Measurements from ENCODE around the gene FBRSL1.
"Not testable (repeated sequence)": the region's sequence is repeated elsewhere in the genome, so short reads cannot be mapped to it uniquely, and the experiment has no call there.

FBRSL1 gene

DNA sequence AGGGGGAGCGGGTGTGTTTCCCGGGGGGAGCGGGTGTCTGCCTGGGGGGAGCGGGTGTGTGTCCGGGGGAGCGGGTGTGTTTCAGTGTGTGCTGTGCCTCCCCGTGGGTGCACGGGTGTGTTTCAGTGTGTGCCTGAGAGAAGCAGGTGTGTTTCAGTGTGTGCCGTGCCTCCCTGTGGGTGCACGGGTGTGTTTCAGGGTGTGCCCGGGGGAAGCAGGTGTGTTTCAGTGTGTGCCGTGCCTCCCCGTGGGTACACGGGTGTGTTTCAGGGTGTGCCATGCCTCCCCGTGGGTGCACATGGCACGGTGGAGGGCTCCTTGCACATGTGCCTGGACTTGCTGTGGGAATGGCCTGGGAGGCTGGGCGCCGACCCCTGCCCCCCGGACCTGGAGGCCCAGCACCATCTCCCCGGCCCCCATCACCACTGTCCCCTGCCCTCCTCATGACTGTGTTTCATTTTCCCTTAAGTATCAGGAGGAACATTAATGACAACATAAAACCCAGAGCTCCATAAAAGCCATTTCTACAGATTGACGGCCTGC, 38.7 kb downstream of the FBRSL1 start:
- DNase-seq = no peak

DNA sequence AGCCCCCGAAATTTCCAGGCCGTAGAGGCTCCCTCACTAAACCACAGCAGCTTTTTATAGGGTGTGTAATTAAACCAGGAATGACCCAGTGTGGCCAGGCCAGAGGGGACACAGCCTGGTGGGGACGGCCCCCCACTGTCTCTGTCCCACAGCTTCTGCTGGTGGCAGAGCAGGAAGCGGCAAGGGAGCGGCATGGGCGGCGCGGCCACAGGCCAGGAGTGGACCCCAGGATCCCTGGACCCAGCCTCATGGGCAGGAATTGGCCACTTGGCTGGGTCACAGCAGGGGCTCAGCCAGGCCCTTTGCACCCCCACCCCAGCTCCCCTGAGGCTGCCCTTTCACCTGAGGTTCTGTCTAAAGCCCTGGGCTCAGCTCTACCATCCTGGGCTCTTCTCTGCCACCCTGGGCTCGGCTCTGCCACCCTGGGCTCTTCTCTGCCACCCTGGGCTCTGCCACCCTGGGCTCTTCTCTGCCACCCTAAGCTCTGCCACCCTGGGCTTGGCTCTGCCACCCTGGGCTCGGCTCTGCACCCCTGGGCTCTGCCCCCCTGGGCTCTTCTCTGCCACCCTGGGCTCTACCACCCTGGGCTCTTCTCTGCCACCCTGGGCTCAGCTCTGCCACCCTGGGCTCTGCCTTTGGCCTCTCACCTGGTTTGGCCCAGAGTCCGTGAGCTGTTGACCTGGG, 39.3 kb downstream of the FBRSL1 start:
- DNase-seq = no peak

DNA sequence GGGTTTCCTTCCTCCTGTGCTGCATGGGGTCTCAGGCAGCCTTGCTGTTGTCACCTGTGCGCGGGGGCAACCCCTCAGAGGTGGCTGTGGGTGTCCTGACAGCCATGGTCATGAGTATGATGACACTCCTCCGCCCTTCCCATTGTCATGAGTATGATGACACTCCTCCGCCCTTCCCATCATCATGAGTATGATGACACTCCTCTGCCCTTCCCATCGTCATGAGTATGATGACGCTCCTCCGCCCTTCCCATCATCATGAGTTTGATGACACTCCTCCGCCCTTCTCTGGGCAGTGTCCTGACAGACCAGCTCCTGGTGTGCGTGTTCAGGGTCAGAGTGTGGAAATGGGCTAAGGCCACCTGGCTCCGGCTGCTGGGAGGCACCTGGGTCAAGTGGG, 40.0 kb downstream of the FBRSL1 start:
- DNase-seq = peak; percentile 14

GRCh38 chr12:132530447-132530846, 40.5 kb downstream of the FBRSL1 start:
- no peak for DNase-seq

DNA sequence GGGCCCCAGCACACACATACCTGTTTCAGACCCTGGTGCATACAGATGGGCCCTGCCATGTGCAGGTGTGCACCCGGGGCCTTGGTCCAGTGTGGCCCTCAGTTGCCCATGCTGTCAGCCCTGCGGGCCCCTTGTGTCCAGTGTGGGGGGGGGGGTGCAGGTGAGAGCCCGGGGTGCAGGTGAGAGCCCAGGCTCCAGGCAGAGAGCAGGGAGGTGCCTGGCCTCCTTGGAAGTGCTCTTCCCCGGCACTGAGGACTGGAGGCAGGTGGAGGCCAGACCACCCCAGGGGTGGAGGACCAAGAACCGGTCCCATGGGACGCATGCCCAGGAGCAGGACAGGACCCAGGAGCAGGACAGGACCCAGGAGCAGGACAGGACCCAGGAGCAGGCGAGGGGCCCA, 40.9 kb downstream of the FBRSL1 start:
- no peak for DNase-seq

DNA sequence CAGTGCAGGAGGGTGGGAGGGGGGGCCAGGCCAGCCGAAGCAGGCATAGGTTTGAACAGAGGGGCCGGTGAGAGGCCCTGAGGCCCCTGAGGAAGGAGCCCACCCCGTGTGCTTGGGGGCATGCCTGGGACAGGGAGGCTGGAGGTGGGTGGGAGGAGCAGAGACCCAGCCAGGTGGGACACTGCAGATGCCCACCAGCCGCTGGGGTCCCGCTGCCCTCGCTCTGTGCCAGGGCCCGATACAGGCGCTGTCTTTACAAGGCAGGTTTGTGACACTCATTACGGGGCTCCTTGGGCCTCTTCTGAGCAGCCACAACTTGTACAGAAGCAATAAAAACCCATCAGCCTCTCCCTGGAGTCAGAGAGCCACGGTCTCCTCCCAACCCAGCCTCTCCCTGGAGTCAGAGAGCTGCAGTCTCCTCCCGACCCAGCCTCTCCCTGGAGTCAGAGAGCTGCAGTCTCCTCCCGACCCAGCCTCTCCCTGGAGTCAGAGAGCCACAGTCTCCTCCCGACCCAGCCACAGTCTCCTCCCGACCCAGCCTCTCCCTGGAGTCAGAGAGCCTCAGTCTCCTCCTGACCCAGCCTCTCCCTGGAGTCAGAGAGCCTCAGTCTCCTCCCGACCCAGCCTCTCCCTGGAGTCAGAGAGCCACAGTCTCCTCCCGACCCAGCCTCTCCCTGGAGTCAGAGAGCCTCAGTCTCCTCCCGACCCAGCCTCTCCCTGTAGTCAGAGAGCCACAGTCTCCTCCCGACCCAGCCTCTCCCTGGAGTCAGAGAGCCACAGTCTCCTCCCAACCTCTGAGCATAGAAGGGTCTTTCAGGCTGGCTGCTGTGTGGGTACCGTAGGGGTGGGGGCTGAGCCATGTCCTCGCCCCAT, 43.0 kb downstream of the FBRSL1 start:
- not testable (repeated sequence) for DNase-seq

GRCh38 chr12:132533584-132533958, 43.6 kb downstream of the FBRSL1 start:
- DNase-seq = no peak

GRCh38 chr12:132534076-132534475, 44.1 kb downstream of the FBRSL1 start:
- DNase-seq = no peak

DNA sequence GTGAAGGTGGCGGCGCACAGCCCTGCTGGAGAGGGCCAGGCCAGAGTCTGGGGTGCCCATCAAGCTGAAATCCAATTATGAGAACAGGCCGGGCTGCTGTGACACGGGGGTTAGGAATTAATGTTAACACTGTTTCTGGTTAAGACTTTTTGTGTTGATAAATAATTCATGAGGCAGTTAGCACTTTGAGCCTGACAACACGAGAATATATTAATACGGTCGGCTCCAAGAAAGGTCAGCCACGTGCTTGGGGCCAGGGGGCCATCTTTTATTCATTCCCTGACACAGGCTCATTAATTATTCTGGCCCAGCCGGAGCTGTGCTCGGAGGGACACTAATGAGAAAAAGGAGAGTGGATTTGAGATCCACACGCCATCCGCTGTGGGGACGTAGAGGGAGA, 45.1 kb downstream of the FBRSL1 start:
- no peak for DNase-seq

DNA sequence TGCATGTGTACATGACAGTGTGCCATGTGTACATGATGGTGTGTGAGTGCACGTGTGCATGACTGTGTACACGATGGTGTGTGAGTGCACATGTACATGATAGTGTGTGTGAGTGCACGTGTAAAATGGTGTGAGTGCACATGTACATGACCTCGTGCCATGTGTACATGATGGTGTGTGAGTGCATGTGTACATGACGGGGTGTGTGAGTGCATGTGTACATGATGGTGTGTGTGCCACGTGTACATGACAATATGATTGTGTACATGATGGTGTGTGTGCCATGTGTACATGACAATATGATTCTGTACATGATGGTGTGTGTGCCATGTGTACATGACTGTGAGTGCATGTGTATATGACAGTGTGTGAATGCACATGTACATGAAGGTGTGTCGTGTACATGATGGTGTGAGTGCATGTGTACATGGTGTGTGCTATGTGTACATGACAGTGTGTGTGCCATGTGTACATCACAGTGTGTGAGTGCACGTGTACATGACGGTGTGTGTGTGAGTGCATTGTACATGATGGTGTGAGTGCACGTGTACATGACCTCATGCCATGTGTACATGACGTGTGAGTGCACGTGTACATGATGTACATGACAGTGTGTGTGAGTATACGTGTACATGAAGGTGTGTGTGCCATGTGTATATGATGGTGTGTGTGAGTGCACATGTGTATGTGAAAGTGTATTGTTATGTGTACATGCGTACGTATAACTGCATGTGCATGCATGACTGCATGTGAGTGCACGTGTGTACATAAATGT, 46.3 kb downstream of the FBRSL1 start:
- DNase-seq = no peak

DNA sequence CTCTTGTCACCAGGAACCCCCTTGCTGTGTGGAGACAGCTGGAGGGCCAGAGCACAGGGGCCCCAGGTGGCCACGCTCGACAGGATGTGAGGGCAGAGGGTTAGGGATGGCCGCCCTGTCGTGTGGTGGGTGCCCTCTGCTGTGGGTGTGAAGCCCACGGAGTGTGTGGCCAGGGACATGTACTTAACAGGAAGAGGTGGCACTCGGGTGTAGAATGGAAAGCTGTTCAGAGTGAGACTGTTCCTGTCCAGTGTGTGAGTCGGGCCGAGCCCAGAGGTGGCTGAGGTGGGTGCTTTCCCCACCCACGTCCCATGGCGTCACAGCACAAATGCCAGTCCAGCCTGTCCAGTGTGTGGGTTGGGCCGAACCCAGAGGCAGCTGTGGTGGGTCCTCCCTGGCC, 47.1 kb downstream of the FBRSL1 start:
- DNase-seq = no peak

GRCh38 chr12:132537836-132538662, 48.1 kb downstream of the FBRSL1 start:
- no peak for DNase-seq

DNA sequence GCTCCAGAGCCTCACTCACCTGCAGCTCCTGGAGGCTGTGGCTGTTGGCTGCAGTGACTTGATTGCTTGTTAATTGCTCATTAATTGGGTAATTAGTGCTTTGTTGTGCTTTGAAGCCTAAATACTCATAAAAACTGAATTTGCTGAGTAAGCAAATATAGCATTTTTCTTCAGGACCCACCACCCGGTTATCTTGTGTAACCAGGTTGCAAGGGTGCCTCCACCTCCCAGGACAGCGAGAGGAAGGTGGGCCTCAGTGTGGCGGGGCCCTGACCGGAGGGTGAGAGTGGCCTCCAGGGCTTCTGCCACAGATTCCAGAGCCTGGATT, 48.7 kb downstream of the FBRSL1 start:
- DNase-seq = no peak

GRCh38 chr12:132539016-132539773, 49.2 kb downstream of the FBRSL1 start:
- DNase-seq = no peak

DNA sequence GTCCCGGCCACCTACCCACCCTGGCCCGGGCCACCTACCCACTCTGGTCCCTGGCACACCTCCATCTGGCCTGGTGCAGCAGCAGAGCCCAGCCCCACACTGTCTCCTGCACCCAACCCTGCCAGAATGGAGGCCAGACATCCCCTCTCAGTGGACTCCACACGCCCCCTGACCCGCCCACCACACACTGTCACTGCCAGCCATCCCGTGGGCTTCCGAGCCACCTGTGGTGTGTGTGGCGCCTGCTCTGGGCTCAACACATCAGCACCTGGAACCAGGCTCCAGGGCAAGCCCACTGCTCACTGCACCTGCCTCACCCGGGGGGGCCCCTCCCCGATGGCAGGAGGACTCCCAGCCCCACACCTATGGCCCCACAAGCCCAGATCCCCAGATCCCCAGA, 50.5 kb downstream of the FBRSL1 start:
- no peak for DNase-seq

GRCh38 chr12:132541200-132541599, 51.2 kb downstream of the FBRSL1 start:
- DNase-seq = no peak

DNA sequence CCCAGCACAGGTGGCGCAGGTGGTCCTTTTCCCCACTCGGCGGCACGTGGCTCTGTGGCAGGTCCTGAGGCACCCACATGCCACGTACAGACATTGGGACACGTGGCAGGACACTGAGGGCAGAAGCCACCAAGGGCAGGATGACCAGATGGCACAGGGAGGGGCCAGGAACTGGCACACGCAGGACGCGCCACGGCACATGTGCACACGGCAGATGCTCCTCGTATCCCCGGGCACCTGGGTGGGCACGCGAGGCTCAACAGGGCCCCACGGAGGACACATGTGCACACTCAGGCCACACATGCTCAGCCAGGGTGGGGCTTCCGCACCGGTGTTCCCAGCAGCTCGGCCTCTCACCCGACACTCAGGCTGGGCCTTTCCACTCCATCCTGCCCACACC, 52.0 kb downstream of the FBRSL1 start:
- no peak for DNase-seq

DNA sequence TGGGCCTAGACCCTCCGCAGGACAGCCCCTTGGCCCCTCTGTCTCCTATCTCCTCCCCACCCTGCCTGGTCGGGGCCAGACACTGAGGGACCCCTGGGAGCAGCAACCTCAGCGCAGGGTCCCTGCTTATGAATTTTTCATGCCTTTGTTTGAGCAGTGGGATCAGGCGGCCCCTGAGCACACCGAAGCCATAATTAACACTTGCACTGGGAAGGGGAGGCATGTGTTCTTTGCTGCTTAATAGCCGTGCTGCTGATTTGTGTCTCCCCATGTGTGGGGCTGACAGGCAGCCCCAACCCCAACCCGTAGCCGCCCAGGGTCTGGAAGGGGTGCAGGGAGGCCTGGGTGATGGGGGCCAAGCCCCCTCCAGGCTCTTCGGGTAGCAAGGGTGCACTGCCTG, 52.7 kb downstream of the FBRSL1 start:
- DNase-seq = no peak

GRCh38 chr12:132543298-132544079, 53.5 kb downstream of the FBRSL1 start:
- DNase-seq = no peak

GRCh38 chr12:132544080-132544397, 54.1 kb downstream of the FBRSL1 start:
- DNase-seq = no peak

GRCh38 chr12:132544498-132544897, 54.5 kb downstream of the FBRSL1 start:
- no peak for DNase-seq
